T-helper 17 cell (primary cell): Measurements from ENCODE around the gene NEUROD1. TPM values are rescaled to one million over a fixed set of nuclear protein-coding genes. Genes with fewer than 3 reads are reported as not detected.

Experiments used
- ATAC-seq: fragments of 150-1000 bp; cut with Tn5 transposase; 2 replicates; pipeline ENCODE4 v1.10.0; 2021; ENCODE audit warnings: mild to moderate bottlenecking, moderate library complexity
- DNase-seq, 3 donors: peaks; one replicate each; pipeline versions ENCODE4 v3.0.0 to v3.0.0-alpha.2; 2020 to 2021
- H3K9me3 ChIP-seq: one replicate; pipeline ENCODE4 v1.7.0; 2013; ENCODE audit warnings: low read length, mild to moderate bottlenecking; ENCODE audit not compliant: control insufficient read depth, poor library complexity, severe bottlenecking
- H3K27ac Mint-ChIP-seq: one replicate; pipeline ENCODE4 v1.8.0; 2022; ENCODE audit warnings: mild to moderate bottlenecking, moderate library complexity, mixed read lengths
- H3K27me3 Mint-ChIP-seq: one replicate; pipeline ENCODE4 v1.8.0; 2022; ENCODE audit warnings: mixed read lengths
- H3K36me3 Mint-ChIP-seq: one replicate; pipeline ENCODE4 v1.8.0; 2022; ENCODE audit warnings: low read depth, mixed read lengths
- H3K4me1 Mint-ChIP-seq: one replicate; pipeline ENCODE4 v1.8.0; 2022; ENCODE audit warnings: mild to moderate bottlenecking, mixed read lengths
- H3K4me3 Mint-ChIP-seq: one replicate; pipeline ENCODE4 v1.8.0; 2022; ENCODE audit warnings: mild to moderate bottlenecking, moderate library complexity, mixed read lengths
- total RNA-seq, 4 donors: library from RNA in 2 of 4; stranded (reverse) in 2 of 4; gene quantifications; one replicate each; pipeline ENCODE4 v1.2.3 and lab custom pipeline; 2022 to 2026

The NEUROD1 gene
- total RNA-seq, 2 donors from 2014 or later, result not detected

DNA sequence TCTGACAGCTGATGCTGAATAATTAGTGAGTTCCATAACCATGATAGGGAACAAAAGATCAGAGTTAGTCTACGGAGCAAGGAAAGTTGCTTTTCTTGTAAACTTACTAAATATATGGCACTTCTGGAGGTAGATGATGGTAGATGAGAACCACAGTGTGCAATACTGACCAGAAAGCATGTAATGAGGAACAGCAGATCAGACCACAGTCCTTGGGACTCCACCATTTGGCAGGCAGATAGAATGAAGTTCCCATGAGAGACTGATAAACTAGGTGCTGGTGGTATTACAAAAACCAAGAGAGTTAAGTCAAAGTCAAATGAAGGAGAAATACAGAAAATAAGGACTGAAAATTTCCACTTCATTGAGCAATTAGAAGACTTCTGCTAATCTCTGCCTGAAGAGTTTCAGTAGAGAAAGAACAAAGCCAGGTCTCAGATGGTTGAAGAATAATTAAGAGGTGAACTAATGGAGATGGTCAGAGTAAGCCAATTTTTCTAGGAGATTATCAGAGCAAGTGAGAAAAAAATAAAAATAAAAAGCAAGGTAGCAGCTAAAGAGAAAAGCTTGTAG is 33.8 kb downstream of the NEUROD1 start:
- DNase-seq (no peak), ATAC-seq (no peak)
- H3K9me3 ChIP-seq, result no peaks in the 10 kb centered on the region
- Mint-ChIP-seq H3K27ac (no peak overlapping the region), H3K27me3 (peaks cover 57% of the 10 kb centered on the region), H3K4me3 (no peak overlapping the region), H3K36me3 (no peaks in the 10 kb centered on the region), H3K4me1 (no peaks in the 10 kb centered on the region)

DNA sequence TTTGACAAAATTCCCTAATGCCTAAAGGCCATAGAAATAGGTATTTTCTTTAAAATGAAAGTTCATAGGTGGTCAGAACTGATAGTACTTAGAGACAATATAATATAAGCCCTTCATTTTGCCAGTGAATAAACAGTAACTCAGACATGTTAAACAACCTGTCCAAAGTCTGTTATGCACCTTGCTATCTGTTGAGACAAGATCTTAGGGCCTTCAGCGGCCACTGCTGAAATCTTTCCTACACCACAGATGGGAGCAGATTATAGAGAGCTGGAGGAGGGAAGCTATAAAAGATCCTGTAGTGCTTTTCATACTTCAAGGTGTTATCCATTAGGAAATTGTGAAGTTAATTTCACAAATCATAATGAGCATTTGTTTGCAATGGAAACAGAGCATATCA is 37.2 kb downstream of the NEUROD1 start:
- H3K9me3 ChIP-seq, result no peaks in the 10 kb centered on the region
- H3K36me3 Mint-ChIP-seq, result no peaks in the 10 kb centered on the region
- no peak overlapping the region for H3K27ac Mint-ChIP-seq
- H3K4me3 Mint-ChIP-seq, result no peak overlapping the region
- no peaks in the 10 kb centered on the region for H3K4me1 Mint-ChIP-seq
- ATAC-seq (no peak), DNase-seq (no peak)
- peaks cover 62% of the 10 kb centered on the region for H3K27me3 Mint-ChIP-seq

DNA sequence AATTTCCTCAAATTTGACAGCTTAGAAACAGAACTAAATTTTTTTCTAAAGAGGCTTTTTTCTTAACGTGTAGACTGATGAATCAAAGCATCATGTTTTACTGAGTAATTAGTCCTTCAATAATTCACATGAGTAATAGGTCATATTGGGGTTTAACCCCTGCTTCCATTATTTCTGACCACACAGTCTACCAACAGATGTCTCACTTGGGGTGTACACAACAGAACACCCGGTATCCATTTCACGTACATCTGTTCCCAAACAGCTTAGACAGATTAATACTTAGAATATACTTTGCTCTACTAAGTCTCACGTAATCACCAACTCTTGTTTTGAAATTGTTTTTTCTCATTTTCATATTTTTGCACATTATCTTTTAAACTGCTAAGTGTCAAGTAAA is 38.2 kb downstream of the NEUROD1 start:
- Mint-ChIP-seq H3K4me1 (no peaks in the 10 kb centered on the region), H3K36me3 (no peaks in the 10 kb centered on the region), H3K27ac (no peak overlapping the region), H3K4me3 (no peak overlapping the region), H3K27me3 (peaks cover 53% of the 10 kb centered on the region)
- DNase-seq (no peak), ATAC-seq (no peak)
- H3K9me3 ChIP-seq, result no peaks in the 10 kb centered on the region

DNA sequence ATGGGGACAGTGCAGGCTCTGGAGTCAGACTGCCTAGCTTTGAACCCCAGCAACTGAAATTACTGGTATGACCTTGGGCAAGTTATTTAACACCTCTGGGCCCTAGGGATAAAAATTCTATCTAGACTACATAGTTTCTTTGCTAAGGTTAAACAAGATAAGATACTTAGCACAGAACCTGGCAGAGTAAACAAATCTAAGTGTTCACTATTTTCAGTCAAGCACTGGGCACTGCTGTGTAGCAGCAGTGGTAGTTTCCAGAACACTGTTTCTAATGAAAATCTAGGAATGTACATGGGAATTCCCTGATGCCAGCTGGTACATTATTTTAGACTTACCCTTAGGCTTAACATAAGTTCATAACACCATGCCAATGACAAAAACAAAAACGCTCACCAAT is 40.6 kb downstream of the NEUROD1 start:
- Mint-ChIP-seq H3K27ac (no peak overlapping the region), H3K27me3 (peaks cover 42% of the 10 kb centered on the region), H3K4me3 (no peak overlapping the region), H3K4me1 (no peaks in the 10 kb centered on the region), H3K36me3 (no peaks in the 10 kb centered on the region)
- DNase-seq, result no peak
- ATAC-seq, result no peak
- H3K9me3 ChIP-seq, result no peaks in the 10 kb centered on the region

DNA sequence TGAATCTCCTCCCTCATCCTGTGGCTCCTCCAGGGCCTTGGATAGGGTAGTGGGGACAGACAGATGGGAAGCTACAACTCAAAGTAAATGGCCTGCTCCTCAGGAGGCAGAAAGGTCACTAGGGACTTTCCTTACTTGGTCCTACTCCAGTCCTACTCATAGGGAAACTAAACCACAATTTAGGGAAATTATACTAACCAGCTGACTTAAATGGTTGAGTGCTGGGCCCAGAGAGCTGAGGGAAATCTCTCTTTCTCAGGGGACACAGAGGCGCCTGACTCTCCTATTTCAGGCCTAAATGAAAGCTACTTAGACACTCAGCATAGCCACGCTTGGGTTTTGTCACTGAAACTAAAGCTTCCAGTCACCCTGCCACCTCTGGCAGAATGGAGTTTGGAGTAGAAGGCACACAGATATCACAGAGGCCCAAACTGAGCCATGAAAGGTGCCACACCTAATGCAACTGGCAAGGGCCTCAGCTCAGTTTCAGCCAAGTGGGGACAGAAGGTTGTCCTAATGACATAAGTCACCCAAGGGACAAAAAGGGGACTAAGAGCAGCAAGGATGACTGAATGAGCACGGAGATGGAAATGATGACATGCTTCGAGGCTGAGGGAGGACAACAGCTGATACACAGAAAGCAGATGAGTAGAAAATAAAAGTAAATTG is 47.5 kb downstream of the NEUROD1 start:
- ATAC-seq (no peak), DNase-seq (no peak)
- Mint-ChIP-seq H3K27ac (no peak overlapping the region), H3K4me3 (no peak overlapping the region), H3K36me3 (no peaks in the 10 kb centered on the region), H3K27me3 (peaks cover 45% of the 10 kb centered on the region), H3K4me1 (no peaks in the 10 kb centered on the region)
- no peaks in the 10 kb centered on the region for H3K9me3 ChIP-seq

DNA sequence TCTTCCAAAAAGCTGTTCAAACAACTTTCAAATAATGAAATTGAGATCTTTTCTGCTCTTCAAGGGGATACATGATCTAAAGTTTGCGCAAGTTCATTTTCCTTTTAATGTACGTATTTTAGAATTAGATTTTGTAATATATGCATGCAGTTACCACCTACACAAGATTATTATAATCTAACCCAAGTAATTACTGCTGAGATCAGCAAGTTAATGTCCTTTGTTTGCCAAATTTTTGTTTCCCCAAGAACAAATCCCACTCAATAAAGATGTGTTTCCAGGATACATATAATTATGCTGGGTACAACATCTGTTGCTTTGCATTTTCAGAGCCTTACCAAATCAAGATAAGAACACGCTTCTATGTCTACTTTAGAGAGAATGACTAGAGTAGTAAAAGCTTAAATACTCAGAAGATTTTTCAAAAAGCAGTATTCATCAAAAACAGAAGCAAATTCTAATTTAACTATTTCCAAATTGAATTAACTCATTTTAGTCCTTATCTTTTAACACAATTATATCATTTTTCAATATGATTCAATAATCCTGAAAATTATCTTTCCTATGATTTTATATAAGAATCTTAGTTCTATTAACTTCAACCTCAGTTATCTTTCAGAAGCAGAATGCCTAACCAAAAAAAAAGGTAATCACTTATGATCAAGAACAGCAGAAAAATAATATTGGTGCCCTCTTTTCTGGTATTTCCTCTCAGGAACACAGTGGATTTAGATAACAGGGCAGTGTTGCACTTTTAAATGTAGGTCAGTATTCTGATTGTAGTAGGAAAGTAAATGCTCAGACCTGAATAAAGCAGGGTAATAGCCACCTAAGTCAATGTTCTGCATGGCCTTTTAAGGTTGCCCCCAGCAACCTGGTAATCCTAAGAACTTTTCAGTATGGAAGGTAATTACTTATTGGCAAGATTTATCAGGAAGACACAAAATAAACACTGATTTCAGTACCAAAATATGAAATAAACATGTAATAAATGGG is 51.4 kb downstream of the NEUROD1 start:
- no peak overlapping the region for H3K27ac Mint-ChIP-seq
- H3K4me1 Mint-ChIP-seq, result no peaks in the 10 kb centered on the region
- H3K4me3 Mint-ChIP-seq, result no peak overlapping the region
- DNase-seq (no peak), ATAC-seq (no peak)
- no peaks in the 10 kb centered on the region for H3K36me3 Mint-ChIP-seq
- peaks cover 48% of the 10 kb centered on the region for H3K27me3 Mint-ChIP-seq
- no peaks in the 10 kb centered on the region for H3K9me3 ChIP-seq

DNA sequence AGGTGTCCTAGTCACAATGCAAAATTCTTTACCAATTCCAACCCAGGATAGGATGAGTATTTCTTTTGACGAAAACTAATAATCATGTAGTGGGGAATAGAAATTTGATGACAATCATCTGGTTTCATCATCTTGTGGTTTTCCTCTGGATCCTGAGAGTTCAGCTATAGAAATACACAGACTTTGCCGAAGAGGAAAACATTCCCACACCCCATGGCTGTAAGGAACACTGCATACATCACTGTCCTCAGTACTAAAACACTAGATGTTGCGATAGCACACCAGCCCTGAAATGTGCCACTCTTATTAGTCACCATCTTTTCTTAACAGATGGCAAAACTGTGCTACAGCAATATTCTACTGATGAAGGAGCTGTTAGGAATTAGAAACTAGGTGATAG is 52.8 kb downstream of the NEUROD1 start:
- Mint-ChIP-seq H3K27me3 (peaks cover 35% of the 10 kb centered on the region), H3K36me3 (no peaks in the 10 kb centered on the region), H3K4me1 (no peaks in the 10 kb centered on the region), H3K4me3 (no peak overlapping the region), H3K27ac (no peak overlapping the region)
- ATAC-seq (no peak), DNase-seq (no peak)
- no peaks in the 10 kb centered on the region for H3K9me3 ChIP-seq

DNA sequence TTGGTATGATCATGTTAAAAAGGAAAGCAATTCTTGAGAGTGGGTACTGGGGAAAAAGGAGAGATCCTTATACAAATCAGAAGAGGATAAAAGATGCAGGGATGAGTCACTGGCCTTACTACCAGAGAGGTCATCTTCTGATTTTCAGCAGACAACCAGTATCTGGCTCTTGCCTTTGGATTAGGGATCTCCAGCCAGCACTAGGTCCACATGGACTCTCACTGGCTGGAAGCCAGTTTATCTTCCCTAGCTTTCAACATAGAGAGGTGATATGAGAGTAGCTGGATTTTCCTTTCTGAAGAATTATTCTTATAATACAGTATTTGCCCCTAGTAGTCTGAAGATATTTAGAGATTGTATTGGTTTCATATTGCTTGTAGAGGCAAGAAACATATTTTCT is 53.6 kb downstream of the NEUROD1 start:
- ATAC-seq, result no peak
- DNase-seq, result no peak
- no peak overlapping the region for H3K4me3 Mint-ChIP-seq
- no peaks in the 10 kb centered on the region for H3K4me1 Mint-ChIP-seq
- no peaks in the 10 kb centered on the region for H3K9me3 ChIP-seq
- H3K36me3 Mint-ChIP-seq, result no peaks in the 10 kb centered on the region
- H3K27me3 Mint-ChIP-seq, result peaks cover 33% of the 10 kb centered on the region
- H3K27ac Mint-ChIP-seq, result no peak overlapping the region

Other genes with a start within 250 kb of the NEUROD1 start
- gene ITGA4, start 223.1 kb downstream of the NEUROD1 start, total RNA-seq, result 100 to 1,000 TPM; 227 to 237 TPM
- gene CERKL, start 23.4 kb downstream of the NEUROD1 start, total RNA-seq, result not detected
- 10 to 100 TPM; 32.9 to 77.1 TPM for gene ITPRID2, start 211.2 kb upstream of the NEUROD1 start, total RNA-seq